ENCODE results near the gene ERN1.

Gene ERN1

GRCh38 chr17:64037180-64037579, 92.8 kb downstream of the ERN1 start:
- H3K27me3 ChIP-seq (ENCODE audit: insufficient read depth, low read depth) = no peaks in the 10 kb centered on the region
- no peak overlapping the region for H3K9ac ChIP-seq
- no peak for TF ChIP-seq CTCF (conservative IDR thresholded peaks at IDR 0.05; ENCODE audit: low read depth, low read length)
- peaks cover 6% of the 10 kb centered on the region for H3K4me1 ChIP-seq (ENCODE audit: low read depth, poor library complexity, severe bottlenecking)
- no peak overlapping the region for H3K4me3 ChIP-seq (IDR thresholded peaks at IDR 0.05; ENCODE audit: insufficient read depth, low read depth, low read length)
- H3K79me2 ChIP-seq (ENCODE audit: insufficient read depth, low read depth) = no peaks in the 10 kb centered on the region
- H4K20me1 ChIP-seq (ENCODE audit: insufficient read depth) = no peaks in the 10 kb centered on the region
- H3K36me3 ChIP-seq (ENCODE audit: insufficient read depth) = no peaks in the 10 kb centered on the region
- no peak overlapping the region for H3K4me2 ChIP-seq
- no peak overlapping the region for H3K27ac ChIP-seq
- H2AFZ ChIP-seq (ENCODE audit: low read depth) = no peak overlapping the region

GRCh38 chr17:64036198-64036922, 93.6 kb downstream of the ERN1 start:
- no peak overlapping the region for H2AFZ ChIP-seq (ENCODE audit: low read depth)

GRCh38 chr17:64032081-64032480, 97.9 kb downstream of the ERN1 start:
- Histone ChIP-seq H2AFZ (ENCODE audit: low read depth) (no peak overlapping the region), H3K27ac (no peak overlapping the region), H3K9ac (no peak overlapping the region), H3K36me3 (ENCODE audit: insufficient read depth) (no peaks in the 10 kb centered on the region), H3K4me3 (IDR thresholded peaks at IDR 0.05; ENCODE audit: insufficient read depth, low read depth, low read length) (no peak overlapping the region), H3K4me1 (ENCODE audit: low read depth, poor library complexity, severe bottlenecking) (peaks cover 16% of the 10 kb centered on the region), H3K79me2 (ENCODE audit: insufficient read depth, low read depth) (no peaks in the 10 kb centered on the region), H4K20me1 (ENCODE audit: insufficient read depth) (no peaks in the 10 kb centered on the region), H3K27me3 (ENCODE audit: insufficient read depth, low read depth) (no peaks in the 10 kb centered on the region), H3K4me2 (no peak overlapping the region)
- TF ChIP-seq CTCF (conservative IDR thresholded peaks at IDR 0.05; ENCODE audit: low read depth, low read length) = no peak

More at GRCh38 chr17:64036198-64036922, 93.6 kb downstream of the ERN1 start:
- H3K4me2 ChIP-seq = no peak overlapping the region
- H3K36me3 ChIP-seq (ENCODE audit: insufficient read depth) = no peaks in the 10 kb centered on the region
- H3K27ac ChIP-seq = no peak overlapping the region
- H3K9ac ChIP-seq = no peak overlapping the region
- H3K4me3 ChIP-seq (IDR thresholded peaks at IDR 0.05; ENCODE audit: insufficient read depth, low read depth, low read length) = no peak overlapping the region
- no peaks in the 10 kb centered on the region for H3K27me3 ChIP-seq (ENCODE audit: insufficient read depth, low read depth)
- H3K4me1 ChIP-seq (ENCODE audit: low read depth, poor library complexity, severe bottlenecking) = peaks cover 6% of the 10 kb centered on the region
- no peak for TF ChIP-seq CTCF (conservative IDR thresholded peaks at IDR 0.05; ENCODE audit: low read depth, low read length)
- H3K79me2 ChIP-seq (ENCODE audit: insufficient read depth, low read depth) = no peaks in the 10 kb centered on the region
- H4K20me1 ChIP-seq (ENCODE audit: insufficient read depth) = no peaks in the 10 kb centered on the region

GRCh38 chr17:64028874-64029464, 101.0 kb downstream of the ERN1 start:
- Histone ChIP-seq H3K4me1 (ENCODE audit: low read depth, poor library complexity, severe bottlenecking) (peaks cover 27% of the 10 kb centered on the region), H3K27me3 (ENCODE audit: insufficient read depth, low read depth) (no peaks in the 10 kb centered on the region), H3K79me2 (ENCODE audit: insufficient read depth, low read depth) (no peaks in the 10 kb centered on the region), H3K36me3 (ENCODE audit: insufficient read depth) (no peaks in the 10 kb centered on the region), H4K20me1 (ENCODE audit: insufficient read depth) (no peaks in the 10 kb centered on the region), H3K4me3 (IDR thresholded peaks at IDR 0.05; ENCODE audit: insufficient read depth, low read depth, low read length) (no peak overlapping the region), H3K27ac (no peak overlapping the region), H2AFZ (ENCODE audit: low read depth) (no peak overlapping the region), H3K4me2 (0 out of 2 replicates have a peak overlapping the region, but pooled peaks have one; percentile 9), H3K9ac (no peak overlapping the region)
- peak; percentile 87 for TF ChIP-seq CTCF (conservative IDR thresholded peaks at IDR 0.05; ENCODE audit: low read depth, low read length)
